ENCODE results near the gene NEUROD2. TPM values are rescaled to one million over a fixed set of nuclear protein-coding genes. Genes with fewer than 3 reads are reported as not detected.

NEUROD2 gene
- polyA plus RNA-seq, 1 of the 3 experiments (the other 2 are of a cell fraction) = not detected

- TF ChIP-seq TAF1 (IDR thresholded peaks at IDR 0.05; ENCODE audit: borderline replicate concordance, low read depth, low read length) (no peak), TCF12 (IDR thresholded peaks at IDR 0.05) (no peak), SMC3 (IDR thresholded peaks at IDR 0.05; ENCODE audit: low read depth, low read length) (no peak), USF1 (IDR thresholded peaks at IDR 0.05; ENCODE audit: borderline replicate concordance, low read depth) (no peak), JUND (IDR thresholded peaks at IDR 0.05) (no peak), EZH2phosphoT487 (IDR thresholded peaks at IDR 0.05; ENCODE audit: borderline replicate concordance, low read depth) (no peak), TEAD4 (IDR thresholded peaks at IDR 0.05; ENCODE audit: borderline replicate concordance, insufficient read depth) (no peak), ELF1 (IDR thresholded peaks at IDR 0.05) (no peak), FOXJ3 (CRISPR knock-in tag; IDR thresholded peaks at IDR 0.05) (no peak), NRF1 (IDR thresholded peaks at IDR 0.05; ENCODE audit: low read depth, low read length) (no peak), YY1 (IDR thresholded peaks at IDR 0.05; ENCODE audit: low read depth) (no peak), RAD21 (IDR thresholded peaks at IDR 0.05; ENCODE audit: low read length) (no peak), MXI1 (IDR thresholded peaks at IDR 0.05; ENCODE audit: low read depth, low read length) (no peak), RFX5 (IDR thresholded peaks at IDR 0.05; ENCODE audit: low read length) (no peak), SIN3A (IDR thresholded peaks at IDR 0.05; ENCODE audit: borderline replicate concordance, low read depth, low read length) (no peak), FOXM1 (IDR thresholded peaks at IDR 0.05; ENCODE audit: low read depth) (no peak), GATA2 (CRISPR knock-in tag; IDR thresholded peaks at IDR 0.05) (no peak), RCOR1 (IDR thresholded peaks at IDR 0.05; ENCODE audit: low read length) (no peak)
- TF ChIP-seq, protein P1, sequence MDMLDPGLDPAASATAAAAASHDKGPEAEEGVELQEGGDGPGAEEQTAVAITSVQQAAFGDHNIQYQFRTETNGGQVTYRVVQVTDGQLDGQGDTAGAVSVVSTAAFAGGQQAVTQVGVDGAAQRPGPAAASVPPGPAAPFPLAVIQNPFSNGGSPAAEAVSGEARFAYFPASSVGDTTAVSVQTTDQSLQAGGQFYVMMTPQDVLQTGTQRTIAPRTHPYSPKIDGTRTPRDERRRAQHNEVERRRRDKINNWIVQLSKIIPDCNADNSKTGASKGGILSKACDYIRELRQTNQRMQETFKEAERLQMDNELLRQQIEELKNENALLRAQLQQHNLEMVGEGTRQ (IDR thresholded peaks at IDR 0.05; ENCODE audit: borderline replicate concordance, low read depth, low read length) = no peak
- TF ChIP-seq, protein P2, sequence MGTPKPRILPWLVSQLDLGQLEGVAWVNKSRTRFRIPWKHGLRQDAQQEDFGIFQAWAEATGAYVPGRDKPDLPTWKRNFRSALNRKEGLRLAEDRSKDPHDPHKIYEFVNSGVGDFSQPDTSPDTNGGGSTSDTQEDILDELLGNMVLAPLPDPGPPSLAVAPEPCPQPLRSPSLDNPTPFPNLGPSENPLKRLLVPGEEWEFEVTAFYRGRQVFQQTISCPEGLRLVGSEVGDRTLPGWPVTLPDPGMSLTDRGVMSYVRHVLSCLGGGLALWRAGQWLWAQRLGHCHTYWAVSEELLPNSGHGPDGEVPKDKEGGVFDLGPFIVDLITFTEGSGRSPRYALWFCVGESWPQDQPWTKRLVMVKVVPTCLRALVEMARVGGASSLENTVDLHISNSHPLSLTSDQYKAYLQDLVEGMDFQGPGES (IDR thresholded peaks at IDR 0.05; ENCODE audit: low read depth, low read length) = no peak
- H3K27ac ChIP-seq (ENCODE audit: low read depth in 2 of 2, low read length in 1 of 2) = no peak overlapping the region
- H3K4me2 ChIP-seq = no peak overlapping the region
- H3K4me1 ChIP-seq (ENCODE audit: control insufficient read depth in 1 of 2, insufficient read depth in 2 of 2, low read depth in 1 of 2, low read length in 1 of 2) = peaks cover 0 to under 1% of the 10 kb centered on the region in 2 experiments; a peak in 1 of 4 replicates
- H3K4me3 ChIP-seq (ENCODE audit: low read depth in 2 of 2, low read length in 1 of 2) = no peak overlapping the region
- POLR2A ChIA-PET = no interaction called here
- no peaks in the 10 kb centered on the region for H3K79me2 ChIP-seq (ENCODE audit: insufficient read depth)
- no peaks in the 10 kb centered on the region for H3F3A ChIP-seq (replicated peaks; ENCODE audit: insufficient read depth)
- H3K9me3 ChIP-seq = no peaks in the 10 kb centered on the region
- CTCF ChIA-PET = interaction anchor here (0.6 to 17.5 kb wide), 9 partner anchors 8 to 64 kb away, joined by 3 to 285 read pairs (median 5); partner anchors contain the start of genes PNMT and PPP1R1B
- peaks cover 99% of the 10 kb centered on the region for H3K27me3 ChIP-seq (ENCODE audit: insufficient read depth)
- WGBS (ENCODE audit: low lambda C conversion rate) = 10% methylated on average over 26 of the region's 31 CpGs
- no peak overlapping the region for H2AFZ ChIP-seq (ENCODE audit: low read depth)
- H3K36me3 ChIP-seq (replicated peaks in 1 of 2; ENCODE audit: control insufficient read depth in 1 of 2, insufficient read depth in 2 of 2, low read length in 1 of 2) = no peaks in the 10 kb centered on the region
- H4K20me1 ChIP-seq (ENCODE audit: insufficient read depth) = 0 out of 2 replicates have a peak, but pooled peaks cover 5% of the 10 kb centered on the region
- no peak for DNase-seq
- H3K9me2 ChIP-seq = no peaks in the 10 kb centered on the region
- no peak overlapping the region for H3K9ac ChIP-seq
These were observed 2.7 kb downstream of the NEUROD2 start for GRCh38 chr17:39604911-39605491.
